Astrocyte (in vitro differentiated cells and primary cell): ENCODE measurements around the gene SPG11. TPM values are rescaled to one million over a fixed set of nuclear protein-coding genes. Genes with fewer than 3 reads are reported as not detected.
"Not testable (repeated sequence)": the region's sequence is repeated elsewhere in the genome, so short reads cannot be mapped to it uniquely, and the experiment has no call there.

ENCODE experiments used
- DNase-seq: peaks from one replicate; pipeline ENCODE4 v3.0.0-alpha.2; 2010; ENCODE audit warnings: low read depth
- FAIRE-seq: peaks from 2 replicates; lab custom pipeline; 2011; peaks lifted over from hg19 to GRCh38; lab: Jason Lieb, UNC
- H2AFZ ChIP-seq: 2 replicates; pipeline ENCODE4 v1.6.0; 2012; ENCODE audit warnings: low read depth, low read length, inconsistent platforms
- H3K27ac ChIP-seq: 2 replicates; pipeline ENCODE4 v1.5.1; 2011; ENCODE audit warnings: low read depth, low read length, inconsistent platforms
- H3K27me3 ChIP-seq: 2 replicates; pipeline ENCODE4 v1.6.0; 2011; ENCODE audit warnings: low read length, inconsistent platforms; ENCODE audit not compliant: insufficient read depth
- H3K36me3 ChIP-seq: 2 replicates; pipeline ENCODE4 v1.5.1; 2011; ENCODE audit warnings: low read length, inconsistent platforms; ENCODE audit not compliant: insufficient read depth
- H3K4me1 ChIP-seq: 2 replicates; pipeline ENCODE4 v1.5.1; 2011; ENCODE audit warnings: low read length, inconsistent platforms; ENCODE audit not compliant: insufficient read depth
- H3K4me2 ChIP-seq: 2 replicates; pipeline ENCODE4 v1.6.0; 2012; ENCODE audit warnings: low read length, inconsistent platforms
- H3K4me3 ChIP-seq: 2 replicates; pipeline ENCODE4 v1.5.1; 2011; ENCODE audit warnings: low read depth, mild to moderate bottlenecking, low read length, inconsistent platforms; ENCODE audit not compliant: insufficient read depth
- H3K79me2 ChIP-seq: 2 replicates; pipeline ENCODE4 v1.6.0; 2012; ENCODE audit warnings: mild to moderate bottlenecking, low read length, inconsistent platforms; ENCODE audit not compliant: insufficient read depth
- H3K9ac ChIP-seq: 2 replicates; pipeline ENCODE4 v1.6.0; 2012; ENCODE audit warnings: mild to moderate bottlenecking, low read length, inconsistent platforms
- H3K9me3 ChIP-seq: 2 replicates; pipeline ENCODE4 v1.5.1; 2012; ENCODE audit warnings: low read depth, mild to moderate bottlenecking, low read length, inconsistent platforms; ENCODE audit not compliant: insufficient read depth
- H4K20me1 ChIP-seq: 2 replicates; pipeline ENCODE4 v1.6.0; 2012; ENCODE audit warnings: low read length, inconsistent platforms; ENCODE audit not compliant: insufficient read depth
- H3K27ac Mint-ChIP-seq: one replicate; pipeline ENCODE4 v1.8.0; 2021; ENCODE audit warnings: mild to moderate bottlenecking, mixed read lengths; ENCODE audit not compliant: unreplicated experiment
- H3K27me3 Mint-ChIP-seq: one replicate; pipeline ENCODE4 v1.8.0; 2021; ENCODE audit warnings: low read depth, mixed read lengths; ENCODE audit not compliant: unreplicated experiment
- H3K36me3 Mint-ChIP-seq: one replicate; pipeline ENCODE4 v1.8.0; 2021; ENCODE audit warnings: low read depth, mixed read lengths; ENCODE audit not compliant: unreplicated experiment
- H3K4me1 Mint-ChIP-seq: one replicate; pipeline ENCODE4 v1.8.0; 2021; ENCODE audit warnings: low read depth, mixed read lengths; ENCODE audit not compliant: unreplicated experiment
- H3K4me3 Mint-ChIP-seq: one replicate; pipeline ENCODE4 v1.8.0; 2021; ENCODE audit warnings: mild to moderate bottlenecking, moderate library complexity, mixed read lengths; ENCODE audit not compliant: unreplicated experiment
- H3K9me3 Mint-ChIP-seq: one replicate; pipeline ENCODE4 v1.8.0; 2021; ENCODE audit warnings: mild to moderate bottlenecking, mixed read lengths; ENCODE audit not compliant: unreplicated experiment
- EZH2 ChIP-seq: IDR thresholded peaks from 2 replicates; pipeline ENCODE4 v1.6.1; 2012; ENCODE audit warnings: mild to moderate bottlenecking, low read length, inconsistent platforms; ENCODE audit not compliant: insufficient read depth
- total RNA-seq: library from RNA; stranded (reverse); gene quantifications from 2 replicates; pipeline ENCODE4 v1.2.1, GENCODE V29; 2021
- TF ChIP-seq, protein P1 (sequence below): IDR thresholded peaks from 2 replicates; pipeline ENCODE4 v1.5.1; 2011; ENCODE audit warnings: low read depth, mild to moderate bottlenecking, inconsistent platforms, low read length, moderate library complexity; ENCODE audit not compliant: insufficient read depth

SPG11 gene
- total RNA-seq, 1 donor from 2014 or later = 34.4 TPM

DNA sequence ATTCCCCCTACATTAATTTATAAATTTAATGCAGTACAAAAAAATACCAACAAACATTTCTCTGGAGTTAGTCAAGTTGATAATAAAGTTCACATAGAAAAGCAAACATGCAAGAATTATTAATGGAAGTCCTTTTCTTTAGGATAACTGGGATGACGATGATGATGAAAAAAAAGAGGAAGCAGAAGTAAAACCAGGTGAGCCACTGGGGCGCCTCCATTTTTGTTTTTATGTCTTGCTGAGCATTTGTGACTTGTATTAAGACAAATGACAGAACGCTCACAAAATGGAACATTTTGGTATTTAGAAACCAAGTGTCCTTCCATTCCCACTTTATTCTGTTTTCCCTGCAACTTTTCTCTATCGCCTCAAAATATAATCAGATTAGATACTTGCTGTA lies 112.7 kb downstream of the SPG11 start:
- Histone ChIP-seq H3K4me2 (no peak overlapping the region), H3K27me3 (no peaks in the 10 kb centered on the region), H4K20me1 (peaks cover 80% of the 10 kb centered on the region), H3K9me3 (no peaks in the 10 kb centered on the region), H3K9ac (no peak overlapping the region), H3K36me3 (peaks cover 39% of the 10 kb centered on the region), H3K27ac (no peak overlapping the region), H3K4me3 (no peak overlapping the region), H2AFZ (no peak overlapping the region), H3K79me2 (peaks cover 89% of the 10 kb centered on the region), H3K4me1 (peaks cover 5% of the 10 kb centered on the region)
- H3K27ac Mint-ChIP-seq = no peak overlapping the region
- no peak overlapping the region for H3K4me3 Mint-ChIP-seq
- H3K27me3 Mint-ChIP-seq = no peaks in the 10 kb centered on the region
- H3K9me3 Mint-ChIP-seq = no peaks in the 10 kb centered on the region
- no peak for TF ChIP-seq EZH2
- TF ChIP-seq, protein P1, sequence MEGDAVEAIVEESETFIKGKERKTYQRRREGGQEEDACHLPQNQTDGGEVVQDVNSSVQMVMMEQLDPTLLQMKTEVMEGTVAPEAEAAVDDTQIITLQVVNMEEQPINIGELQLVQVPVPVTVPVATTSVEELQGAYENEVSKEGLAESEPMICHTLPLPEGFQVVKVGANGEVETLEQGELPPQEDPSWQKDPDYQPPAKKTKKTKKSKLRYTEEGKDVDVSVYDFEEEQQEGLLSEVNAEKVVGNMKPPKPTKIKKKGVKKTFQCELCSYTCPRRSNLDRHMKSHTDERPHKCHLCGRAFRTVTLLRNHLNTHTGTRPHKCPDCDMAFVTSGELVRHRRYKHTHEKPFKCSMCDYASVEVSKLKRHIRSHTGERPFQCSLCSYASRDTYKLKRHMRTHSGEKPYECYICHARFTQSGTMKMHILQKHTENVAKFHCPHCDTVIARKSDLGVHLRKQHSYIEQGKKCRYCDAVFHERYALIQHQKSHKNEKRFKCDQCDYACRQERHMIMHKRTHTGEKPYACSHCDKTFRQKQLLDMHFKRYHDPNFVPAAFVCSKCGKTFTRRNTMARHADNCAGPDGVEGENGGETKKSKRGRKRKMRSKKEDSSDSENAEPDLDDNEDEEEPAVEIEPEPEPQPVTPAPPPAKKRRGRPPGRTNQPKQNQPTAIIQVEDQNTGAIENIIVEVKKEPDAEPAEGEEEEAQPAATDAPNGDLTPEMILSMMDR = no peak
- FAIRE-seq (no peak), DNase-seq (no peak)
- no peaks in the 10 kb centered on the region for H3K36me3 Mint-ChIP-seq
- peaks cover 18% of the 10 kb centered on the region for H3K4me1 Mint-ChIP-seq

DNA sequence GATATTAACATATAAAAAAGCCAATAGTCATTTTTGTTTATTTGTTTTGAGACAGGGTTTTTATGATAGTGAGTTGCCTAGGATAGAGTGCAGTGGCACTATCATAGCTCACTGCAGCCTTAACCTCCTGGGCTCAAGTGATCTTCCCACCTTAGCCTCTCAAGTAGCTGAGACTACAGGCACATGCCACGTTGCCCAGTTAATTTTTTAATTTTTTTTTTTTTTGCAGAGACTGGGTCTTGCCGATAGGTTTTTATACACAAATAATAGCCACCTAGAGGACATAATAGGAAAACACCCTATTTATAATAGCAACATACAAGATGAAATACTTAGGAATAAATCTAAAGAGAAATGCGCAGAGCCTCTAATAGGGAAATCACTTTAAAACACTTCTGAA lies 113.2 kb downstream of the SPG11 start:
- Histone ChIP-seq H3K9me3 (no peaks in the 10 kb centered on the region), H3K79me2 (peaks cover 89% of the 10 kb centered on the region), H3K4me3 (no peak overlapping the region), H2AFZ (no peak overlapping the region), H3K4me2 (no peak overlapping the region), H3K27ac (no peak overlapping the region), H3K36me3 (peaks cover 34% of the 10 kb centered on the region), H3K4me1 (peaks cover 5% of the 10 kb centered on the region), H4K20me1 (peaks cover 78% of the 10 kb centered on the region), H3K9ac (no peak overlapping the region), H3K27me3 (no peaks in the 10 kb centered on the region)
- Mint-ChIP-seq H3K27me3 (no peaks in the 10 kb centered on the region), H3K27ac (no peak overlapping the region), H3K4me3 (no peak overlapping the region), H3K4me1 (peaks cover 14% of the 10 kb centered on the region), H3K36me3 (no peaks in the 10 kb centered on the region), H3K9me3 (no peaks in the 10 kb centered on the region)
- DNase-seq = peak; percentile 42
- FAIRE-seq = no peak
- TF ChIP-seq EZH2 = no peak
- TF ChIP-seq, protein P1 = peak; percentile 44

DNA sequence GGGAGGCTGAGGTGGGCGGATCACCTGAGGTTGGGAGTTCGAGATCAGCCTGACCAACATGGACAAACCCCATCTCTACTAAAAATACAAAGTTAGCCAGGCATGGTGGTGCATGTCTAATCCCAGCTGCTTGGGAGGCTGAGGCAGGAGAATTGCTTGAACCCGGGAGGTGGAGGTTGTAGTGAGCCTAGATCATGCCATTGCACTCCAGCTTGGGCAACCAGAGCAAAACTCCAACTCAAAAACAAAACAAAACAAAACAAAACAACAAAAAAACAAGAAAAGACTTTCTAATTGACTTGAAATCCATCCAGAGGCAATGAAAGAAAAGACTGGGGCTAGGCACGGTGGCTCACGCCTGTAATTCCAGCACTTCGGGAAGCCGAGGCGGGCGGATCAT lies 114.3 kb downstream of the SPG11 start:
- peaks cover 96% of the 10 kb centered on the region for H3K79me2 ChIP-seq
- not testable (repeated sequence) for H2AFZ ChIP-seq, H3K4me3 ChIP-seq, H3K4me2 ChIP-seq, H3K9ac ChIP-seq, H3K9me3 ChIP-seq, H3K36me3 Mint-ChIP-seq, FAIRE-seq, H3K27ac ChIP-seq, H3K4me1 Mint-ChIP-seq, H3K27me3 ChIP-seq, H3K9me3 Mint-ChIP-seq, H3K4me3 Mint-ChIP-seq, H3K27ac Mint-ChIP-seq, H3K4me1 ChIP-seq, H3K27me3 Mint-ChIP-seq, DNase-seq
- peaks cover 24% of the 10 kb centered on the region for H3K36me3 ChIP-seq
- peaks cover 77% of the 10 kb centered on the region for H4K20me1 ChIP-seq
